Endothelial cell of hepatic sinusoid (primary cell): ENCODE data around the gene RACK1.

ENCODE experiments used
- in situ Hi-C: cut with HindIII; loops from 2 replicates; pipeline ENCODE4 v1.10.0; 2017; ENCODE audit warnings: low sequenced_read_pairs

RACK1 gene

DNA sequence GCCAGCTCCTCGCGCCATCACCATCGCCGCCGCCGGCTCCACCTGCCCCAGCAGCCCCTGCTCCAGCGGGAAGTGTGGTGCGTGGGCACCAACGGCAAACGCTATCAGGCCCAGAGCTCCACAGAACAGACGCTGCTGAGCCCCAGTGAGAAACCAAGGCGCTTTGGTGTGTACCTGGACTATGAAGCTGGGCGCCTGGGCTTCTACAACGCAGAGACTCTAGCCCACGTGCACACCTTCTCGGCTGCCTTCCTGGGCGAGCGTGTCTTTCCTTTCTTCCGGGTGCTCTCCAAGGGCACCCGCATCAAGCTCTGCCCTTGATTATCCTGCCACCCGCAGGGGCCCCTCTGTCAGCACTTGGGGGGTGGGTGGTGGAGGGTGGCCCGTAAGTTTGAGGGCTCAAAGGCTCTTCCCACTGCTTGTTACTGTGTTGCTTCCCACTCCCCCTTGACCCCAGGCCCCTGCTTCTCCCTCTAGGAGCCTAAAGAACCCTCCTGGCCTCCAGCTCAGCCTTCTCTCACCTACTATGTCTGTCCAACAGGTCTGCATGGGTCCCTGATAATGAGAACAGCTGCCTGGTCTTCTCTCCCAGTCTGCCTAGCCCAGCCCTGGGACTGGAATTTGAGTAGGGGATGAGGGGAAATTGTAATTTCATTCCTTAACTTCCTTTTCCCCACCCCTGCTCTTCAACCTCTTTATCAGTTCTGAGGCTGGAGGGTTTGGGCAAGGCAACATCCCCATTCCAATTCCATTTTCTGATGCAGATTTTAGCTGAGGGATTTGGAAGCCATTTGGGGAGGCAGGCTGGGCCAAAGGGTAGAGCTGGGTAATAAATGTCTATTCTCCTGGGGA lies 9.0 kb downstream of the RACK1 start:
- in situ Hi-C loops, result loop anchor here (5.0 kb wide), 1 partner anchor 37 kb away; no protein-coding TSS in a partner anchor

DNA sequence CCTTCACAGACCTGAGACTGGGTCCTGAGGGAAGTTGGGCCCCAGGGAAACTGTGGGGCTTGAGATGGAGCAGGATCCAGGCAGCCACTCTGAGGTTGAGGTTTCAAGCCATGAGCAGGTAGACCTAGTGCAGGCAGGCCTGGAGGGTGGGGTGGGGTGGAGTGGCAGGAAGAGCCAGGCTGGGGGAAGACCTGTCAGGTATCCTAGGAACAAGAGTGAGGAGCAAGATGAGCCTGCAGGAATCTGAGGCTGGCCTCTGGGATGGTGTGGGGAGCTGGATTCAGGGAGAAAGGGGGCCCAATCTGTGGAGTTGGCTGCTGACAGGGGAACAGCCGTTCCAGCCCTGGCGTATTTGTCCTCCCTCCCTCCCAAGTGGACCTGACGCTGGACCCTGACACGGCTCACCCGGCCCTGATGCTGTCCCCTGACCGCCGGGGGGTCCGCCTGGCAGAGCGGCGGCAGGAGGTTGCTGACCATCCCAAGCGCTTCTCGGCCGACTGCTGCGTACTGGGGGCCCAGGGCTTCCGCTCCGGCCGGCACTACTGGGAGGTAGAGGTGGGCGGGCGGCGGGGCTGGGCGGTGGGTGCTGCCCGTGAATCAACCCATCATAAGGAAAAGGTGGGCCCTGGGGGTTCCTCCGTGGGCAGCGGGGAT lies 9.8 kb downstream of the RACK1 start:
- in situ Hi-C loops, result no loop called here

DNA sequence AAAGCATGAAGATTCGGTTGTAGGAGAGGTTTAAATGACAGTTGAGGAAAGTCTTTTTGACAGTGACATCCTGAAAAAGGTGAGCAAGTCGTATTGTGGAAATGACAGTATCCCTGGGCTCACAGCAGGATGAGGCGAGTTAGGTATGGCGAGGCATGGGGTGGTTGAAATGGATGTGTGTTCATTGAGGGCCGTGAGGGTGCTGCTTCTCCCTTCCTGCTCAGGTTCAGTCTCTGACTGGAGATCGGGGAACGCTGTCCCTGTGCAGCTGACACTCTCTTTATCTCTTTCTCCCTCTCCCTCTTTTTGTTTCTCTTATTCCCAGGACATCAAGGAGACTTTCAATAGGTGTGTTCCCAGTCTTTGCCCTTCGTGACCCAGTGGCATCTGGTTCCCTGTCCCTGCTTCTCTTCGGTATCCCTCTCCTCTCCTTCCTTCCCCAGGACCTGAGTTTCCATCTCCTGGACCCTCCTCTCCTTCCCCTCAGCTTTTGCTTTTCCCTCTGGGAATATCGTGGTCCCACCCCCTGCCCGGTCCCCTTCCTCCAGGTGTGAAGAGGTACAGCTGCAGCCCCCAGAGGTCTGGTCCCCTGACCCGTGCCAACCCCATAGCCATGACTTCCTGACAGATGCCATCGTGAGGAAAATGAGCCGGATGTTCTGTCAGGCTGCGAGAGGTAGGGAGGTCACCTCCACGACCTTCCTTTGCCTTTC lies 10.5 kb downstream of the RACK1 start:
- in situ Hi-C loops, result no loop called here

DNA sequence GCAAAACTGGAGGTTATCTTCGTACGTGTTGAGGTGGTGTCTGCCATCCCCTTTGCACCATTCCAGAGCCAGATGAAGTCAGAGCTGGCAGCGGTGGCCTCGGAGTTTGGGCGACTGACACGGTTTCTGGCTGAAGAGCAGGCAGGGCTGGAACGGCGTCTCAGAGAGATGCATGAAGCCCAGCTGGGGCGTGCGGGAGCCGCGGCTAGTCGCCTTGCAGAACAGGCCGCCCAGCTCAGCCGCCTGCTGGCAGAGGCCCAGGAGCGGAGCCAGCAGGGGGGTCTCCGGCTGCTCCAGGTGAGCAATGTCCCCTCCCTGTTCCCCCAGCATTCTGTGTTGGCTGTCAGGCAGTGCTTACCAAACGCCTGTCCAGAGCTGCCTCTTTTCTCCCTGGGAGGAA lies 11.1 kb downstream of the RACK1 start:
- in situ Hi-C loops, result no loop called here

DNA sequence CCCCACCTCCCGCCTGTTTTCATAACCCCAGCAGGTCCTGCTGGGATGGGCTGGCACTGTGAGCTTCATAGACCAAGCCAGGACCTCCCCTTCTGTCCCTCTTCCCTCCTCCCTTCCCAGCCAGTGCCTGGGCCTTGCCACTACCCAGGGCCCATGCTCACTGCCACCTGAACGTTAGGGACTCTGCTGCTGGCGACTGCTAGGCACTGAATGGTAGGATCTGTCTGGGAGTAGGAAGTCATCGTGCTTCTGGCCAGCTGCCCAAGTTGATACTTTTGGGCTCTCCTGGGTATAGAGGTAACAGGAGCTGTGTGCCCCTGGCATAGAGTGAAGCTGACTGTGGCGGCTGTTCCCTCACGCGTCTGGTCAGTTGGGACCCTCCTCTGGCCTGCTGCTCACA lies 12.3 kb downstream of the RACK1 start:
- in situ Hi-C loops, result no loop called here

DNA sequence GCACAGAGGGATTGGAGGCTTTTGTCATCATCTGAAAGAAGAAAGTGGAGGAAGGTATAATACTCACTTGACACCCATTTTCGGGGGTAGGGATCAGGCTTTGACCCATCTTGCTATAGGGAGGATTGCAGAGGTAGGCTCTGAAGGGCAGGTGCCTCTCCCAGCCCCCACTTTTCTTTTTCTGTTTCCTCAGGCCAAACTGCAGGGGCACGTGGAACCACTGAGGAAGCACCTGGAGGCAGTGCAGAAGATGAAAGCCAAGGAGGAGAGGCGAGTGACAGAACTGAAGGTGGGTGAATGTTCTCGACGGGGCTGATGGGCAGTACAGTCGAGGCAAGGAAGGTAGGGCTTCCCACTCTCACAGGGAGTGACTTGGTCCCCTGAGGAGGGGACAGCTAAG lies 13.2 kb downstream of the RACK1 start:
- in situ Hi-C loops, result no loop called here

DNA sequence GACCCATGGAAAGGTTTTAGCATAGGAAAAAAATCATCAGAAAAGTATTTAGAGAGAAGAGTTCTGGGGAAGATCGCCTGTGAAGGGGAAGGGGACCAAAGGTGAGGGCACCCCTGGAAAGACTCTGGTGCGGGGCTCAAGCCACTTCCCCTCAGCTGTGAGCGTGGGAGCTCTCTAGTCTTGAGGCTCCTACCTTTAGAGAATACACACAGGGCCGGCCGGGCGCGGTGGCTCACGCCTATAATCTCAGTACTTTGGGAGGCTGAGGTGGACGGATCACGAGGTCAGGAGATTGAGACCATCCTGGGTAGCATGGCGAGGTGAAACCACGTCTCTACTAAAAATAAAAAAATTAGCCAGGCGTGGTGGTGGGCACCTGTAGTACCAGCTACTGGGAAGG lies 13.7 kb downstream of the RACK1 start:
- in situ Hi-C loops, result no loop called here

DNA sequence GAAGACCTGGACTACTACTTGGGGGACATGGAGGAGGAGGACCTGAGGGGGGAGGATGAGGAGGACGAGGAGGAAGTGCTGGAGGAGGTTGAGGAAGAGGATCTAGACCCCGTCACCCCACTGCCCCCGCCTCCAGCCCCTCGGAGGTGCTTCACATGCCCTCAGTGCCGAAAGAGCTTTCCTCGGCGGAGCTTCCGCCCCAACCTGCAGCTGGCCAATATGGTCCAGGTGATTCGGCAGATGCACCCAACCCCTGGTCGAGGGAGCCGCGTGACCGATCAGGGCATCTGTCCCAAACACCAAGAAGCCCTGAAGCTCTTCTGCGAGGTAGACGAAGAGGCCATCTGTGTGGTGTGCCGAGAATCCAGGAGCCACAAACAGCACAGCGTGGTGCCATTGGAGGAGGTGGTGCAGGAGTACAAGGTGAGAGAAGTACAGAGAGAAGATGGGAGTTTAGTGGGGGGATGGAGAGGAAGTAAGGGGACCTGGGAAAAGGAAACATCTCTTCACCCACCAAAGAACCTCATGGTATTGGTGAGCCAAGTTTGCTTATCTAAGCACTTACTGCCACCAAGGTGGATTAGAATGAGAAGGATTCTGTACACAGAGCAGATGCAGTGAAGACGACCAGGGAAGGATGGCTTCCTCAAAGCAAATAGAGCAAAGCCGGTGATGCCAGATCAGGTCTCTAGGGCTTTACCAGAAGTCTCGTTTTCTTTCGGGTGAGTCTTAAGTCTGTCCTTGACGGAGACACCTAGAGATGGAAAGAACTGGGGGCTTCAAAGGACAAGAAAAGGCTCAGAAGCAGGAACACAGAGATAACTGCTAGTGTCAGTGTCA lies 19.1 kb downstream of the RACK1 start:
- in situ Hi-C loops, result no loop called here

DNA sequence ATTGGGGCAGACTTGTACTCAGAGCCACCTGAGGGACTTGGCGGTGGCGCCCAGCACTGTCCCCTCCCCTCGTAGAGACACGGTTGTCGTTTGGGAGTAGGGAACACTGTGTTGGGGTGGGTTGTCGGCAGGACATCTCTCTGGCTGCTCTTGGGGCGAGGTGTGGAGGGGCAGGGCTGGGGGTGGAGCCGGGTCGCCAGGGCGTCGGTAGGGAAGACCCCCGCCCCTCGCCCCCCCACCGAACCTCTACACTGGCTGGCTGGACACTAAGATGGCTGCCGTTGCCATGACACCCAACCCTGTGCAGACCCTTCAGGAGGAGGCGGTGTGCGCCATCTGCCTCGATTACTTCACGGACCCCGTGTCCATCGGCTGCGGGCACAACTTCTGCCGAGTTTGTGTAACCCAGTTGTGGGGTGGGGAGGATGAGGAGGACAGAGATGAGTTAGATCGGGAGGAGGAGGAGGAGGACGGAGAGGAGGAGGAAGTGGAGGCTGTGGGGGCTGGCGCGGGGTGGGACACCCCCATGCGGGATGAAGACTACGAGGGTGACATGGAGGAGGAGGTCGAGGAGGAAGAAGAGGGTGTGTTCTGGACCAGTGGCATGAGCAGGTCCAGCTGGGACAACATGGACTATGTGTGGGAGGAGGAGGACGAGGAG lies 19.8 kb downstream of the RACK1 start:
- in situ Hi-C loops, result no loop called here

DNA sequence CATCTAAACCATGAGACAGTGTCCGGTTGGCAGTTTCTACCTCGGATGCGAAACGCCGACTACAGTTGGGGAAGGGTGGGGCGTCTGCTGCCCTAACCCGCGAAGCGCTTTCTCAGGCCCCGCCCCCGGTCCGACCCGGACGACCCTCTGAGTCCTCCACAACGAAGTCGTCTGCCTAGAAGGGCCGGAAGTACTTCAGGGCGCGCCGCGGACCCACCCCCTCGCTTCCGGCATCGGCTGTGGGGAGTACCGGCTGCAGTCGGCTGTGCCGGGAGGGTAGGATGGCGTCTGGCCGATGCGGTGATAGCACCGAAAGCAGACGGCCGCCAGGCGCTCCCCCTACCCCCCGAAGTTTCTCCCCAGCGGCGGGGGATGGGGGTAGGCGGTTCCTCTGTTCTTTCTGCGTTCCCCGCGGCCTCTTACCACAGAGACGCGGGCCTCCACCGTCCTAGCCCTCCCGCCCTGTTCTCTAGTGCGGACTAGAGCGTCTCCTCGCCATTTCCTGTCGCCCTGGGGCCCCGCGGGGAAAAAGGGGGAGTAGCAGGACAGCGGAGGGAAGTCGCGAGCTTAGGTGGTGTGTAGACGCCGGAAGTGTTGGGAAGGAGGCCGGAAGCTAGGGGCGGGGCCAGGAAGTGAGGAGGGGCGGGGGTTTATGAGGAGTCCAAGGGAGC lies 20.5 kb downstream of the RACK1 start, which contains the start of gene TRIM41:
Gene TRIM41, plus strand, starts transcription at position 224 of the 671 bp plus-strand sequence. CDS start 719 bp downstream, outside the sequence.
- in situ Hi-C loops, result no loop called here

DNA sequence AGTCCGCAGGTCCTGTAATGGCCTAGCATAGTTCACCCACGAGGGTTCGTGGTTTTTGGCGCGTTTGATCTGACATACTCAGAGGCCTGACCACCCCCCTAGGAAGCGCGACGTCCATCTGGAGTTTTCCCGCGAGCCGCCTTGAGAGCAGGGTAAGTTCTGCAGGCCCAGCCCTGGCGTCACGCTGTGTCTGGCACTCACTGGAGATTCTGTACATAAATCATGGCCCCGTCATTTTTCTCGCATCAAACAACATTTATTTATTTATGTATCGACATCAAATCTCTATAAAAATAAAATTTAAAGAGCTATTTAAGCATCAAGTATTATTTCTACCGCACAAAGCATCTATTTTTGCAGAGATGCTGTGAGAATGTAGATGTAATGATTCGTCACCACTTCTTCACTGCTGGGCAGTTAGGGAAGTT lies 21.1 kb downstream of the RACK1 start:
- in situ Hi-C loops, result no loop called here

DNA sequence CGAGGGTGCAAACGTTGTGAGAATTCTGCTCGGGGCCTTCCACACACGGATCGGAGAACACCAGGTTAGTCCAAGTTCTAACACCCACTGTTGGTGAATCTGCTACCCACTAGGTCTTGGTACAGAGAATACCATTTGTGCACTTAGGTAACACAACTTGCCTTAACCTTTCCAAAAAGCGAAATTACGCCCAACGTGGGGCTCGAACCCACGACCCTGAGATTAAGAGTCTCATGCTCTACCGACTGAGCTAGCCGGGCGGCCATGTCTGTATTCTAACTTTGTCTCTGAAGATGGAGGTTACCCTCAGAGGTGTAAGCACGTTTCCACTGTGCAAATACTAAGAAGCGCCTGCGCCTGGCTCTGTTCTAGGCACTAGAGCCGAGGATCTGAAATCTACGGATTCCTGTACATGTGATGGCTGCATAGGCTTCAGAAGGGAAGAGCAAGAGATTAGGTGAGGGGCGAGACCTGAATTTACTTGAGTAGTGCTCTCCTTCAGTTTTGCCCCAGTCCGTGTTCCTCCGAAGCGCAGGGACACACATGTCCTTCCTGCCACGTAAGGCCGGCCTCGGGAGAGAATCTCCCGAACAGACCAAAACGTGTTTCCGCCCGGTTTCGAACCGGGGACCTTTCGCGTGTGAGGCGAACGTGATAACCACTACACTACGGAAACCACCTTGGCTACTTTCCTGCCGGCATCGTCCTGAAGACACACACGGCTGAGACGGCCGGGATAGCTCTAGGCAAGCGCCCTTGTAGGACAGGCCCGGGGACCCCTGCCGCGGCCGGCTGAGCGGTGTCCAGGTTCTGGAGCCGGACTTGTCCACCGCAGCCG lies 21.7 kb downstream of the RACK1 start:
- in situ Hi-C loops, result no loop called here

DNA sequence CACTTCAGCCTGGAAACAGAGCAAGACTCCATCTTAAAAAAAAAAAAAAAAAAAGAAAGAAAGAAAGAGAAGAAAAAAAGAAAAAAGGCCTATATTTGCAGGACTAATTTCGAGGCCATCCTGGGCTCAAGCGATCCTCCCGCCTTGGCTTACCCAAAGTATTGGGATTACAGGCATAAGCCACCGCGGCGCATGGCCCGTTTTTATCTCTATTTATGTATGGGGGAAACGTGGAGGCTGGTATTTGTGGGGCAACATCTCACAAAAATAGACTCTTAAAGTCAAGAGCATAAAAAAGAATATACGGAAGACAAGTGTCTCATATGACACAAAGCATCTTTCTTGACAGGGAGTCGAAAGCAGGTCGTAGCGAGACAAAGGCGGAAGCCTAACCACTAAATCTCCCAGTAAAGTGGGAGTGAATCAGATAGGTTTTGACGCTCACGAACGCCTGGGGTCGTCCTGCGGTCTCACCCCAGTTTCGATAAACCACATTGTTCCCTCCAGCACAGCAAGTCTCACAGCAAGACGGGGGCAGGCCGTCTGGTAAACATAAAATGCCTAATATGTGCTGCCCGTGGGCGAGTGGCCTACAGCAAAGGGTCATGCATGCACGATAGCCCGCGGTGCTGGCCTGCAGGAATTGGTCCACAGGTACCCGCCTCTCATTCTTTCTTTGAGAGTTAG lies 22.5 kb downstream of the RACK1 start:
- in situ Hi-C loops, result no loop called here

DNA sequence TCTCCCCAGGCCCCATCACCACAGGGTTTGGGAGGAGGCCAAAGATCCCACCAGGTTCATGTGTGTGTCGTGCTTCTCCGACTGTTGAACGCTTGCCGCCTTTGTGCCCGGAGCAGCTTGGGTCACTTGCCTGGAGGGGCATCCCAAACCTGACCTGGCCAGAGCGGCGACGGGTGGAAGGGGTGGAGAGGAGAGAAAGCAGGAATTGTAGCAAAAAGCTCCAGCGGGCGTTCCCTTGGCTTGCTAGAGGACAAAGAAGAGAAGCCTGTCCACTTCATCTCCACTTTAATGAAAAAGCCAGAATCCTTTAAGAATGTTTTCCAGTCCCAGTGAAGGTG lies 23.6 kb downstream of the RACK1 start:
- in situ Hi-C loops, result no loop called here

DNA sequence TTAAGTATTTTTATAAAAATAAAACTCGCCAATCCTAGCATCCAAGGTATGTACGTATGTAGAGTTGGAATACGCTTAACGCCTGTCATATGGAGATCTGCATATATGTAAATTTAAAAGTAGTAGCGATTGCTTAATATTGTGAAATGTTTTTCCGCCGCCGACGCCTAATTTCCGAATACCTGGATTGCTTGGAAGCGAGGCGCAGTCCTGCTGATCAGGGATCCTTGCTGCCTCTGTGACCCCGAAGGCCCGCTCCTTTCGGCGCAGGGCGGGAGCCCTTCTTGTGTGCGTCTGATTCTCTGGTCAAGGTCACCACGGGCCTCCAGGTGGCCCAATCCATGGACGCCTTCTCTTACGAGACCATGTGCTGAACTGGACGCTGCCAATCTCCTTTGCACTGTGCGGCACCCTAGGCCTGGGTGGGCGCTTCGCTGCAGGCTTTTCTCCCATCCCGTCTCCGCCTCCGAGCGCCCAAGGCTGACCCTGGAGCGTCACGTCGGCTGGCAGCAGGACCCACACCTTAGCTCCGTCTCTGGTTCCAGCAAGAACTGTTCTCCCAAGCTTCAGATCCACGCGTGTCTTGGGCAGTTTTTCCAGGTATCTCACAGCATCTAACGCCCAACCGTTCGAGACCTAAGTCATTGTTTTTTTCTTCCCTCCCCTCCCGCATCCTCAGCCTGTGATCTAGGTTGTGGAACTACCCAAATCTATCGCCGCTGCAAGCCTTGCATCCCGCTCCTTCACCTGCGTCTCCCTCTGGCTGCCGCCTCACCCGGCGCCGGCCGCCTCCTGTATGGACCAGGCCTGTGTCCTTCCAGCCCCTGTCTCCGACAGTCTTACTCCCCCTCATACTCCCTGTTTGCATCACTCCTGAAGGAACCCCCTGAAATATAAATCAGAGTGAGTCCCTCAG lies 24.2 kb downstream of the RACK1 start:
- in situ Hi-C loops, result no loop called here

DNA sequence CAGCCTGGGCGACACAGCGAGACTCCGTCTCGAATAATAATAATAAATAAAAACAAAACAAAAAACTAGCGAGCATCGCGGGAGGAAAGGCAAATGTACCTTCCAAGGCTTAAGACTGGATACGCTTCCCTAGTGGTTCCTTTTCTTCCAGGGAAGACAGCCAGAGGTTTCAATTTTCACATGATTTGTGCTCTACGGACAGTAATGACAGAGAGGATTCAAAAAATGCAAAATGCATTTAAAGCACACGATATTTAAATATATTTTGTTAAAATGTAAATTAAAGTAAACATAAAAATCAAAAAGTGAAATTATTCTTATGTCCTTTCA lies 24.9 kb downstream of the RACK1 start:
- in situ Hi-C loops, result no loop called here

DNA sequence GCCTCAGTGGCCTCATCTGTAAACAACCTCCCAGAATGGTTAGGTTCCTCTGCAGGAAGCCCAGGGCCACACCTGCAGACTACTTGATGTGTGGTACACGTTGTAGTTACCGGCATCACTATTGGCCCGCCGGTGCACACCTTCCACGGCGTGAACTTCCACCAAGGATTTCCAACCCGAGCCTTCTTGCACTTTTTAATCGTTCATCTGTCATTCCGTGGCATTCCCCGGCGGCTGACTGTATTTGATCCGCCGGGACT lies 26.0 kb downstream of the RACK1 start:
- in situ Hi-C loops, result no loop called here
